ENCODE measurements around the gene FBXO9. TPM values are rescaled to one million over a fixed set of nuclear protein-coding genes. Genes with fewer than 3 reads are reported as not detected.

Gene FBXO9
- total RNA-seq, 1 experiment from 2014 or later, result 68.4 TPM

- no peaks in the 10 kb centered on the region for H3K27me3 Mint-ChIP-seq (ENCODE audit: low read depth)
- Histone ChIP-seq H2AK5ac (ENCODE audit: insufficient read length, low read length) (no peak overlapping the region), H3K4ac (ENCODE audit: low read depth, low read length) (no peak overlapping the region), H3K4me1 (ENCODE audit: insufficient read depth, low read length) (peaks cover 4% of the 10 kb centered on the region; the same call in 1 of the 2 replicates), H3K56ac (ENCODE audit: insufficient read length, low read depth, low read length) (no peak overlapping the region), H4K20me1 (ENCODE audit: control insufficient read depth, insufficient read depth, insufficient read length) (no peaks in the 10 kb centered on the region), H4K5ac (ENCODE audit: insufficient read length, low read depth, low read length) (no peak overlapping the region), H3K27me3 (ENCODE audit: insufficient read depth, low read length) (no peaks in the 10 kb centered on the region), H3K9me3 (ENCODE audit: control insufficient read depth, low read depth, low read length) (no peaks in the 10 kb centered on the region), H2BK5ac (ENCODE audit: insufficient read length, low read length) (no peak overlapping the region), H3K14ac (ENCODE audit: insufficient read depth, low read length) (peak overlapping the region; percentile 47; the same call in 1 of the 2 replicates), H2BK15ac (ENCODE audit: low read depth, low read length) (no peak overlapping the region), H3K23ac (ENCODE audit: insufficient read length, low read depth, low read length) (no peak overlapping the region), H2AFZ (ENCODE audit: low read length) (no peak overlapping the region), H3K9ac (ENCODE audit: extremely low read depth, insufficient read length, low read length) (no peak overlapping the region), H4K8ac (replicated peaks; ENCODE audit: insufficient read length, low read depth, low read length) (no peak overlapping the region), H4K91ac (ENCODE audit: insufficient read length, low read depth, low read length) (no peak overlapping the region), H3K27ac (ENCODE audit: insufficient read length, low read depth, low read length) (peak overlapping the region; percentile 10), H2BK12ac (ENCODE audit: insufficient read length, low read depth, low read length) (peak overlapping the region; percentile 15), H2BK120ac (ENCODE audit: low read depth, low read length, poor library complexity, severe bottlenecking) (no peak overlapping the region), H3K79me1 (ENCODE audit: insufficient read depth, low read depth, low read length, poor library complexity, severe bottlenecking) (no peaks in the 10 kb centered on the region), H2BK20ac (ENCODE audit: low read depth, low read length, poor library complexity, severe bottlenecking) (no peak overlapping the region), H3K18ac (ENCODE audit: insufficient read length, low read depth, low read length) (peak overlapping the region; percentile 28), H3K4me2 (ENCODE audit: insufficient read depth, insufficient read length, low read length) (peak overlapping the region; percentile 2), H3K79me2 (ENCODE audit: insufficient read depth, low read length) (no peaks in the 10 kb centered on the region), H3K23me2 (ENCODE audit: insufficient read length, low read depth, low read length, poor library complexity, severe bottlenecking) (no peaks in the 10 kb centered on the region), H3T11ph (ENCODE audit: low read length) (no peak overlapping the region)
- H3K9me3 Mint-ChIP-seq, result peaks cover 2 to 3% of the 10 kb centered on the region in 2 experiments; a peak in 2 of 5 replicates
- peak; percentile 84 for DNase-seq
- no peaks in the 10 kb centered on the region; a peak in 1 of 7 replicates for H3K36me3 Mint-ChIP-seq (ENCODE audit: insufficient read depth in 1 of 3, low read depth in 3 of 3)
- peak overlapping the region in 1 of 2 experiments; percentile 5; a peak in 1 of 5 replicates for H3K4me3 Mint-ChIP-seq
- WGBS (ENCODE audit: extremely low coverage, insufficient read length, low lambda C conversion rate), result no CpG with 5 or more reads among the region's 4 CpGs
- peaks cover 30 to 32% of the 10 kb centered on the region in 2 experiments for H3K4me1 Mint-ChIP-seq
- TF ChIP-seq CTCF (conservative IDR thresholded peaks at IDR 0.05), result no peak
- H3K27ac Mint-ChIP-seq, result peak overlapping the region; percentile 76 to 89 (median 80)
Observed at GRCh38 chr6:53119772-53120409, 54.7 kb downstream of the FBXO9 start.
